HEK293T (cell line): ENCODE measurements around the gene TAF5.

Experiments
- CTCF ChIA-PET: fragments of 350-600 bp; formaldehyde crosslinking; extraction: SDS; loops from one replicate; lab custom pipeline; 2021; ENCODE audit warnings: antibody characterized with exemption, inconsistent platforms; lab: Yijun Ruan, JAX
- POLR2A ChIA-PET: fragments of 350-600 bp; formaldehyde crosslinking; extraction: SDS; loops from one replicate; lab custom pipeline; 2020; ENCODE audit warnings: antibody characterized with exemption, inconsistent platforms; lab: Yijun Ruan, JAX
- DNase-seq: peaks from one replicate; pipeline ENCODE4 v3.0.0; 2012; ENCODE audit warnings: mixed read lengths; ENCODE audit errors: extremely low spot score
- ARNT ChIP-seq: fragments of 450-650 bp; IDR thresholded peaks from 2 replicates; pipeline ENCODE4 v1.6.1; 2017; ENCODE audit warnings: mild to moderate bottlenecking
- BHLHE40 ChIP-seq: fragments of 450-650 bp; IDR thresholded peaks from 2 replicates; pipeline ENCODE4 v1.6.1; 2016; ENCODE audit warnings: mild to moderate bottlenecking, moderate library complexity, borderline replicate concordance
- CTBP1 ChIP-seq: fragments of 450-650 bp; IDR thresholded peaks from 2 replicates; pipeline ENCODE4 v1.6.1; 2016; ENCODE audit warnings: borderline replicate concordance
- ELF4 ChIP-seq: fragments of 450-650 bp; IDR thresholded peaks from 2 replicates; pipeline ENCODE4 v1.6.1; 2017; ENCODE audit warnings: antibody characterized with exemption
- FOXM1 ChIP-seq: fragments of 450-650 bp; IDR thresholded peaks from 2 replicates; pipeline ENCODE4 v1.6.1; 2017; ENCODE audit warnings: mild to moderate bottlenecking, borderline replicate concordance
- L3MBTL2 ChIP-seq: fragments of 450-650 bp; conservative IDR thresholded peaks from 2 replicates; pipeline ENCODE4 v1.6.1; 2016; ENCODE audit warnings: mild to moderate bottlenecking
- LEF1 ChIP-seq: fragments of 450-650 bp; IDR thresholded peaks from 2 replicates; pipeline ENCODE4 v1.6.1; 2017; ENCODE audit warnings: mild to moderate bottlenecking, borderline replicate concordance
- NFRKB ChIP-seq: fragments of 450-650 bp; IDR thresholded peaks from 2 replicates; pipeline ENCODE4 v1.6.1; 2016; ENCODE audit warnings: mild to moderate bottlenecking, moderate library complexity
- SP1 ChIP-seq: fragments of 450-650 bp; IDR thresholded peaks from 2 replicates; pipeline ENCODE4 v1.6.1; 2017
- SUZ12 ChIP-seq: fragments of 450-650 bp; IDR thresholded peaks from 2 replicates; pipeline ENCODE4 v1.6.1; 2016; ENCODE audit warnings: mild to moderate bottlenecking
- TARDBP ChIP-seq: fragments of 450-650 bp; IDR thresholded peaks from 2 replicates; pipeline ENCODE4 v1.6.1; 2016
- TF ChIP-seq, protein P1 (sequence below): fragments of 450-650 bp; IDR thresholded peaks from 2 replicates; pipeline ENCODE4 v1.6.1; 2016

Gene TAF5

DNA sequence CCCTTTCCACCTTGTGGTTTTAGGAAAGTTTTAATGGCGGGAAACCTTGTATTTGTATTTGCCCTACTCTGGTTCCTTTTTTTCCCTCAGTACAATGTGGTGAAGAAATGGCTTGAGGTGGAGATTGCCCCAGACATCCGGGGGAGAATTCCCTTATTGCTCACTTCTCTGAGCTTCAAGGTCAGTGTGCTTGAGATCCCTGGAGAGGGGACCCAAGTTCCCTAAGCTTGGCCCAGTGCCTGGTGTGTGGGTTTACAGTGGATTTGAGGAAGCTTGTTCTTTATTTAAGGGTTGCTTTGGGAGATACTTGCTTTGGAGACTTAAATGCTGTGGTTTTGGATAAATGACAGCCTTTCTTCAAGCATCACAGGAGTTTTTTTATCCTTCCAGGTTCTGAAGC is 66.1 kb downstream of the TAF5 start:
- DNase-seq = no peak
- CTCF ChIA-PET = no interaction called here
- POLR2A ChIA-PET = no interaction called here
- TF ChIP-seq FOXM1 (no peak), NFRKB (no peak), ELF4 (no peak), TARDBP (no peak), BHLHE40 (no peak), ARNT (no peak), SUZ12 (no peak), L3MBTL2 (no peak), SP1 (no peak), LEF1 (no peak), CTBP1 (no peak)
- TF ChIP-seq, protein P1, sequence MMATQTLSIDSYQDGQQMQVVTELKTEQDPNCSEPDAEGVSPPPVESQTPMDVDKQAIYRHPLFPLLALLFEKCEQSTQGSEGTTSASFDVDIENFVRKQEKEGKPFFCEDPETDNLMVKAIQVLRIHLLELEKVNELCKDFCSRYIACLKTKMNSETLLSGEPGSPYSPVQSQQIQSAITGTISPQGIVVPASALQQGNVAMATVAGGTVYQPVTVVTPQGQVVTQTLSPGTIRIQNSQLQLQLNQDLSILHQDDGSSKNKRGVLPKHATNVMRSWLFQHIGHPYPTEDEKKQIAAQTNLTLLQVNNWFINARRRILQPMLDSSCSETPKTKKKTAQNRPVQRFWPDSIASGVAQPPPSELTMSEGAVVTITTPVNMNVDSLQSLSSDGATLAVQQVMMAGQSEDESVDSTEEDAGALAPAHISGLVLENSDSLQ = no peak
